Loucy (cell line): ENCODE results near the gene TSEN54.

Experiments used
- CTCF ChIP-seq: fragments of 200-600 bp; sonication (generic); conservative IDR thresholded peaks from 2 replicates; pipeline ENCODE4 v1.5.1; 2014; ENCODE audit warnings: mild to moderate bottlenecking, antibody characterized with exemption, low read length
- EZH2phosphoT487 ChIP-seq: fragments of 200-600 bp; IDR thresholded peaks from 2 replicates; pipeline ENCODE4 v1.6.1; 2018; ENCODE audit warnings: antibody characterized with exemption, mild to moderate bottlenecking, moderate library complexity, borderline replicate concordance

- no peak for TF ChIP-seq CTCF
- TF ChIP-seq EZH2phosphoT487: no peak
Observed at GRCh38 chr17:75474736-75475135, 41.6 kb upstream of the TSEN54 start.
